ENCODE data around the gene TGFB3. TPM values are rescaled to one million over a fixed set of nuclear protein-coding genes. Genes with fewer than 3 reads are reported as not detected.

The TGFB3 gene
- total RNA-seq, 1 experiment from 2014 or later: 12.8 TPM

GRCh38 chr14:75983019-75983358, 1.2 kb upstream of the TGFB3 start:
- CTCF ChIA-PET: interaction anchor here (0.8 to 2.1 kb wide), 5 partner anchors 77 to 405 kb away, joined by 3 to 57 read pairs (median 4); partner anchors contain the start of genes ERG28 and TTLL5
- H3K4me1 ChIP-seq (ENCODE audit: insufficient read depth, low read length, poor library complexity, severe bottlenecking): peaks cover 9% of the 10 kb centered on the region

GRCh38 chr14:75982266-75983018, 647 bp upstream of the TGFB3 start:
- peak; percentile 89 for DNase-seq (ENCODE audit: low spot score)
- H3K27me3 ChIP-seq (replicated peaks; ENCODE audit: insufficient read depth, low read depth, low read length, poor library complexity): no peaks in the 10 kb centered on the region
- peak overlapping the region; percentile 92 for H3K27ac ChIP-seq (ENCODE audit: low read depth, low read length, poor library complexity, severe bottlenecking)
- no peaks in the 10 kb centered on the region for H3K36me3 ChIP-seq (ENCODE audit: insufficient read depth, low read length, poor library complexity, severe bottlenecking)
- TF ChIP-seq CTCF (conservative IDR thresholded peaks at IDR 0.05; ENCODE audit: low read depth, low read length) (peak; percentile 60), EZH2 (IDR thresholded peaks at IDR 0.05; ENCODE audit: borderline replicate concordance, low read depth, low read length, poor library complexity, severe bottlenecking) (no peak)
- intact Hi-C loops (cut with micrococcal nuclease; ENCODE audit: unreplicated experiment): loop anchor here (1.0 to 5.0 kb wide), 4 partner anchors 75 to 675 kb away; partner anchors contain the start of gene FLVCR2
- H3K4me1 ChIP-seq (ENCODE audit: insufficient read depth, low read length, poor library complexity, severe bottlenecking): peaks cover 9% of the 10 kb centered on the region
- H3K9me3 ChIP-seq (ENCODE audit: low read depth, low read length, poor library complexity, severe bottlenecking): no peaks in the 10 kb centered on the region
- POLR2A ChIA-PET (ENCODE audit: low non-redundant PET): no interaction called here
- no TSS peak for BruUV-seq (replicated peaks)
- peak overlapping the region; percentile 95 for H3K4me3 ChIP-seq (ENCODE audit: low read depth, low read length, poor library complexity, severe bottlenecking)
- CTCF ChIA-PET: interaction anchor here (0.6 to 2.1 kb wide), 7 partner anchors 76 to 405 kb away, joined by 3 to 57 read pairs (median 4); partner anchors contain the start of genes ERG28 and TTLL5

More at GRCh38 chr14:75983019-75983358, 1.2 kb upstream of the TGFB3 start:
- DNase-seq (ENCODE audit: low spot score): no peak
- Histone ChIP-seq H3K36me3 (ENCODE audit: insufficient read depth, low read length, poor library complexity, severe bottlenecking) (no peaks in the 10 kb centered on the region), H3K27me3 (replicated peaks; ENCODE audit: insufficient read depth, low read depth, low read length, poor library complexity) (no peaks in the 10 kb centered on the region), H3K4me3 (ENCODE audit: low read depth, low read length, poor library complexity, severe bottlenecking) (peak overlapping the region; percentile 95), H3K27ac (ENCODE audit: low read depth, low read length, poor library complexity, severe bottlenecking) (no peak overlapping the region), H3K9me3 (ENCODE audit: low read depth, low read length, poor library complexity, severe bottlenecking) (no peaks in the 10 kb centered on the region)
- no TSS peak for BruUV-seq (replicated peaks)
- no peak for TF ChIP-seq EZH2 (IDR thresholded peaks at IDR 0.05; ENCODE audit: borderline replicate concordance, low read depth, low read length, poor library complexity, severe bottlenecking)
- TF ChIP-seq CTCF (conservative IDR thresholded peaks at IDR 0.05; ENCODE audit: low read depth, low read length): no peak
- POLR2A ChIA-PET (ENCODE audit: low non-redundant PET): no interaction called here
- intact Hi-C loops (cut with micrococcal nuclease; ENCODE audit: unreplicated experiment): loop anchor here (5.0 kb wide), 3 partner anchors 76 to 676 kb away; partner anchors contain the start of gene FLVCR2

- POLR2A ChIA-PET (ENCODE audit: low non-redundant PET): no interaction called here
- Histone ChIP-seq H3K27ac (ENCODE audit: low read depth, low read length, poor library complexity, severe bottlenecking) (no peak overlapping the region), H3K9me3 (ENCODE audit: low read depth, low read length, poor library complexity, severe bottlenecking) (no peaks in the 10 kb centered on the region), H3K4me3 (ENCODE audit: low read depth, low read length, poor library complexity, severe bottlenecking) (peak overlapping the region; percentile 95), H3K4me1 (ENCODE audit: insufficient read depth, low read length, poor library complexity, severe bottlenecking) (peaks cover 9% of the 10 kb centered on the region), H3K27me3 (replicated peaks; ENCODE audit: insufficient read depth, low read depth, low read length, poor library complexity) (no peaks in the 10 kb centered on the region), H3K36me3 (ENCODE audit: insufficient read depth, low read length, poor library complexity, severe bottlenecking) (no peaks in the 10 kb centered on the region)
- intact Hi-C loops (cut with micrococcal nuclease; ENCODE audit: unreplicated experiment): loop anchor here (5.0 kb wide), 3 partner anchors 74 to 674 kb away; partner anchors contain the start of gene FLVCR2
- DNase-seq (ENCODE audit: low spot score): no peak
- no peak for TF ChIP-seq CTCF (conservative IDR thresholded peaks at IDR 0.05; ENCODE audit: low read depth, low read length)
- TF ChIP-seq EZH2 (IDR thresholded peaks at IDR 0.05; ENCODE audit: borderline replicate concordance, low read depth, low read length, poor library complexity, severe bottlenecking): no peak
- BruUV-seq (replicated peaks): no TSS peak
- CTCF ChIA-PET: no interaction called here
Observed at GRCh38 chr14:75980856-75981255, 939 bp downstream of the TGFB3 start.
